H9 (cell line): ENCODE data around the gene C19orf85. TPM values are rescaled to one million over a fixed set of nuclear protein-coding genes. Genes with fewer than 3 reads are reported as not detected.

Experiments
- DNase-seq: peaks from one replicate; pipeline ENCODE4 v3.0.0-alpha.2; 2017
- H2AFZ ChIP-seq: one replicate; pipeline ENCODE4 v1.6.1; 2013; ENCODE audit warnings: mild to moderate bottlenecking, low read length, control low read depth, moderate library complexity
- H2AK5ac ChIP-seq: 2 replicates; pipeline ENCODE4 v1.6.1; 2013; ENCODE audit warnings: low read length, control low read depth, mixed read lengths; ENCODE audit not compliant: insufficient read length
- H2BK120ac ChIP-seq: one replicate; pipeline ENCODE4 v1.6.1; 2013; ENCODE audit warnings: low read depth, mild to moderate bottlenecking, low read length, control low read depth, inconsistent platforms; ENCODE audit not compliant: poor library complexity, severe bottlenecking
- H2BK12ac ChIP-seq: 2 replicates; pipeline ENCODE4 v1.6.1; 2013; ENCODE audit warnings: low read length, control low read depth, mixed read lengths, low read depth; ENCODE audit not compliant: insufficient read length
- H2BK15ac ChIP-seq: 2 replicates; pipeline ENCODE4 v1.6.1; 2013; ENCODE audit warnings: low read depth, low read length, control low read depth
- H2BK20ac ChIP-seq: one replicate; pipeline ENCODE4 v1.6.1; 2013; ENCODE audit warnings: low read depth, mild to moderate bottlenecking, low read length, control low read depth, inconsistent platforms; ENCODE audit not compliant: poor library complexity, severe bottlenecking
- H2BK5ac ChIP-seq: 2 replicates; pipeline ENCODE4 v1.6.1; 2013; ENCODE audit warnings: low read length, control low read depth, mixed read lengths; ENCODE audit not compliant: insufficient read length
- H3K14ac ChIP-seq: 2 replicates; pipeline ENCODE4 v1.6.1; 2013; ENCODE audit warnings: low read length, control low read depth; ENCODE audit not compliant: insufficient read depth
- H3K18ac ChIP-seq: 2 replicates; pipeline ENCODE4 v1.6.1; 2013; ENCODE audit warnings: low read depth, mild to moderate bottlenecking, mixed read lengths, low read length, control low read depth; ENCODE audit not compliant: insufficient read length
- H3K23ac ChIP-seq: 2 replicates; pipeline ENCODE4 v1.6.1; 2013; ENCODE audit warnings: low read length, control low read depth, mixed read lengths, low read depth; ENCODE audit not compliant: insufficient read length
- H3K23me2 ChIP-seq: 2 replicates; pipeline ENCODE4 v1.6.1; 2013; ENCODE audit warnings: low read depth, mild to moderate bottlenecking, mixed read lengths, low read length, control low read depth; ENCODE audit not compliant: insufficient read length, poor library complexity, severe bottlenecking
- H3K27ac ChIP-seq: 2 replicates; pipeline ENCODE4 v1.5.1; 2013; ENCODE audit warnings: low read length, control low read depth, mixed read lengths, low read depth; ENCODE audit not compliant: insufficient read length
- H3K27me3 ChIP-seq: 2 replicates; pipeline ENCODE4 v1.6.1; 2013; ENCODE audit warnings: low read length, control low read depth, inconsistent platforms; ENCODE audit not compliant: insufficient read depth
- H3K4ac ChIP-seq: 2 replicates; pipeline ENCODE4 v1.6.1; 2013; ENCODE audit warnings: low read depth, mild to moderate bottlenecking, control low read depth, inconsistent platforms, low read length, moderate library complexity
- H3K4me1 ChIP-seq: 2 replicates; pipeline ENCODE4 v1.6.1; 2013; ENCODE audit warnings: low read length, control low read depth, inconsistent platforms; ENCODE audit not compliant: insufficient read depth
- H3K4me2 ChIP-seq: 2 replicates; pipeline ENCODE4 v1.6.1; 2013; ENCODE audit warnings: low read length, control low read depth, mixed read lengths; ENCODE audit not compliant: insufficient read length, insufficient read depth
- H3K56ac ChIP-seq: 2 replicates; pipeline ENCODE4 v1.6.1; 2013; ENCODE audit warnings: low read depth, mild to moderate bottlenecking, mixed read lengths, low read length, control low read depth; ENCODE audit not compliant: insufficient read length
- H3K79me1 ChIP-seq: 2 replicates; pipeline ENCODE4 v1.6.1; 2013; ENCODE audit warnings: low read depth, mild to moderate bottlenecking, moderate library complexity, low read length, control low read depth, inconsistent platforms; ENCODE audit not compliant: insufficient read depth, poor library complexity, severe bottlenecking
- H3K79me2 ChIP-seq: 2 replicates; pipeline ENCODE4 v1.6.1; 2013; ENCODE audit warnings: low read length, control low read depth, inconsistent platforms; ENCODE audit not compliant: insufficient read depth
- H3K9ac ChIP-seq: 2 replicates; pipeline ENCODE4 v1.6.1; 2013; ENCODE audit warnings: low read length, control low read depth, mixed read lengths; ENCODE audit not compliant: insufficient read length; ENCODE audit errors: extremely low read depth
- H3K9me3 ChIP-seq: one replicate; pipeline ENCODE4 v1.6.1; 2013; ENCODE audit warnings: low read depth, low read length, inconsistent platforms; ENCODE audit not compliant: control insufficient read depth
- H3T11ph ChIP-seq: one replicate; pipeline ENCODE4 v1.6.1; 2013; ENCODE audit warnings: mild to moderate bottlenecking, low read length, control low read depth, inconsistent platforms
- H4K20me1 ChIP-seq: one replicate; pipeline ENCODE4 v1.6.1; 2013; ENCODE audit not compliant: control insufficient read depth, insufficient read length, insufficient read depth
- H4K5ac ChIP-seq: 2 replicates; pipeline ENCODE4 v1.6.1; 2013; ENCODE audit warnings: low read depth, mild to moderate bottlenecking, mixed read lengths, low read length, control low read depth; ENCODE audit not compliant: insufficient read length
- H4K8ac ChIP-seq: replicated peaks from 2 replicates; pipeline ENCODE4 v1.6.1; 2013; ENCODE audit warnings: low read length, control low read depth, mixed read lengths, low read depth; ENCODE audit not compliant: insufficient read length
- H4K91ac ChIP-seq: 2 replicates; pipeline ENCODE4 v1.6.1; 2013; ENCODE audit warnings: low read depth, mild to moderate bottlenecking, moderate library complexity, mixed read lengths, low read length, control low read depth; ENCODE audit not compliant: insufficient read length
- H3K27ac Mint-ChIP-seq, 3 experiments: 2 replicates in 2 of 3; 3 replicates in 1 of 3; pipeline ENCODE4 v1.8.0; 2020 to 2021; ENCODE audit warnings: mixed read lengths in 3 of 3, mild to moderate bottlenecking in 1 of 3, moderate library complexity in 1 of 3
- H3K27me3 Mint-ChIP-seq: 2 replicates; pipeline ENCODE4 v1.8.0; 2021; ENCODE audit warnings: low read depth, mild to moderate bottlenecking, moderate library complexity, mixed read lengths
- H3K36me3 Mint-ChIP-seq, 3 experiments: 2 replicates in 2 of 3; 3 replicates in 1 of 3; pipeline ENCODE4 v1.8.0; 2020 to 2021; ENCODE audit warnings: low read depth in 3 of 3, mixed read lengths in 3 of 3; ENCODE audit not compliant: insufficient read depth in 1 of 3
- H3K4me1 Mint-ChIP-seq, 2 experiments: 2 replicates each; pipeline ENCODE4 v1.8.0; 2020; ENCODE audit warnings: mixed read lengths in 2 of 2
- H3K4me3 Mint-ChIP-seq, 2 experiments: 2 replicates in 1 of 2; 3 replicates in 1 of 2; pipeline ENCODE4 v1.8.0; 2020 to 2021; ENCODE audit warnings: mild to moderate bottlenecking in 2 of 2, mixed read lengths in 2 of 2, moderate library complexity in 1 of 2
- H3K9me3 Mint-ChIP-seq, 2 experiments: 2 replicates in 1 of 2; 3 replicates in 1 of 2; pipeline ENCODE4 v1.8.0; 2020; ENCODE audit warnings: mild to moderate bottlenecking in 2 of 2, mixed read lengths in 2 of 2, moderate library complexity in 1 of 2
- CTCF ChIP-seq: fragments of 200-600 bp; sonication (generic); conservative IDR thresholded peaks from 3 replicates; pipeline ENCODE4 v1.8.0; 2021; ENCODE audit warnings: antibody characterized with exemption, mild to moderate bottlenecking
- WGBS: extraction: QIAGEN DNeasy Blood & Tissue Kit; methylation state at CpG from one replicate; pipeline ENCODE4 v1.1.7; 2013; ENCODE audit warnings: missing lambda C conversion rate, low lambda C conversion rate, mixed read lengths; ENCODE audit not compliant: insufficient read length; ENCODE audit errors: extremely low coverage; 5-methylcytosine and 5-hydroxymethylcytosine counted together
- total RNA-seq: library from RNA; stranded (reverse); gene quantifications from 2 replicates; pipeline ENCODE4 v1.2.1, GENCODE V29; 2021

Gene C19orf85
- total RNA-seq, 1 experiment from 2014 or later = 1.2 TPM

DNA sequence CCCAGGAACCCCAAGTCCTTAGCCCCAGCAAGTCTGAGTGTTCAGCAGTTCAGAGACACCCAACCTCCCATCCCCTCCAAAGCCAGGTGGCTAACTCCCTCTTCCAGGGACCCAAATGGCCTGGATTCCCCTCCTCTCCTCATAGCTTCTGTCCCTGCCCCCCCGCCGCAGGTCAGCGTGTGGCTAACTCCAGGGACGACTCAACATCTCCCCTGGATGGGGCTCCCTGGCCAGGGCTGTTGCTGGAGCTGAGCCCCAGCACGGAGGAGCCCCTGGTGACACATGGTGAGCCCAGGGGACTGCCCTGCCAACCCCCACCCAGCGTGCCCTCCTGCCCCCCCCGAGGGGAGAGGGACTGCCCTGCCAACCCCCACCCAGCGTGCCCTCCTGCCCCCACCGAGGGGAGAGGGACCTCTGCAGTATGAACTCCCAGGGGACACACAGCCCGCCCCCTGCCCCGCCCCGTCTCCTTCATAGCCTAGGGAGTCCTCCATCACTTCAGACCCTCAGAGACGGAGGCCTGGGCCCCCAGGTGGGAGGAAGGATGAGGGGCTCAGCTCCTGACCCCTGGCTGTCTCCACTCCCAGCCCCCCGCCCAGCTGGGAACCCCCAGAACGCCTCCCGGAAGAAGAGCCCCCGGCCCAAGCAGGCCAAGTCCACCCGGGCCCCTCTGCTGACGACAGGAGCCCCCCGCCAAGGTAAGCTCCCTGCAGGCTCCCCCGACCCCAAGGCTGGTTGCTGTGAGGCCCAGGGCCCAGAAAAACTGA lies 25.3 kb upstream of the C19orf85 start:
- Histone ChIP-seq H3K18ac (no peak overlapping the region), H3K23ac (no peak overlapping the region), H4K8ac (no peak overlapping the region), H4K20me1 (no peaks in the 10 kb centered on the region), H2AK5ac (no peak overlapping the region), H3K27ac (no peak overlapping the region), H2AFZ (no peak overlapping the region), H2BK20ac (no peak overlapping the region), H4K5ac (no peak overlapping the region), H2BK15ac (no peak overlapping the region), H3K9ac (no peak overlapping the region), H3K79me1 (no peaks in the 10 kb centered on the region), H3K56ac (no peak overlapping the region), H2BK5ac (no peak overlapping the region), H3K14ac (no peak overlapping the region), H3K79me2 (no peaks in the 10 kb centered on the region), H2BK120ac (no peak overlapping the region), H3K9me3 (no peaks in the 10 kb centered on the region), H3K4ac (no peak overlapping the region), H2BK12ac (no peak overlapping the region), H3K23me2 (peaks cover 8% of the 10 kb centered on the region), H3K4me1 (peaks cover 3% of the 10 kb centered on the region), H3T11ph (no peak overlapping the region), H4K91ac (no peak overlapping the region), H3K27me3 (no peaks in the 10 kb centered on the region), H3K4me2 (no peak overlapping the region)
- DNase-seq = no peak
- peak overlapping the region in 1 of 3 experiments; percentile 65; a peak in 1 of 7 replicates for H3K27ac Mint-ChIP-seq
- H3K27me3 Mint-ChIP-seq = peaks cover 9% of the 10 kb centered on the region
- TF ChIP-seq CTCF = no peak
- no peak overlapping the region for H3K4me3 Mint-ChIP-seq
- no peaks in the 10 kb centered on the region for H3K9me3 Mint-ChIP-seq
- H3K36me3 Mint-ChIP-seq = peaks cover 0 to 5% (median 0%) of the 10 kb centered on the region in 3 experiments; a peak in 3 of 7 replicates
- no CpG with 5 or more reads among the region's 21 CpGs for WGBS
- peaks cover 22 to 41% of the 10 kb centered on the region in 2 experiments for H3K4me1 Mint-ChIP-seq
